ENCODE data around the gene METRNL.

The METRNL gene

DNA sequence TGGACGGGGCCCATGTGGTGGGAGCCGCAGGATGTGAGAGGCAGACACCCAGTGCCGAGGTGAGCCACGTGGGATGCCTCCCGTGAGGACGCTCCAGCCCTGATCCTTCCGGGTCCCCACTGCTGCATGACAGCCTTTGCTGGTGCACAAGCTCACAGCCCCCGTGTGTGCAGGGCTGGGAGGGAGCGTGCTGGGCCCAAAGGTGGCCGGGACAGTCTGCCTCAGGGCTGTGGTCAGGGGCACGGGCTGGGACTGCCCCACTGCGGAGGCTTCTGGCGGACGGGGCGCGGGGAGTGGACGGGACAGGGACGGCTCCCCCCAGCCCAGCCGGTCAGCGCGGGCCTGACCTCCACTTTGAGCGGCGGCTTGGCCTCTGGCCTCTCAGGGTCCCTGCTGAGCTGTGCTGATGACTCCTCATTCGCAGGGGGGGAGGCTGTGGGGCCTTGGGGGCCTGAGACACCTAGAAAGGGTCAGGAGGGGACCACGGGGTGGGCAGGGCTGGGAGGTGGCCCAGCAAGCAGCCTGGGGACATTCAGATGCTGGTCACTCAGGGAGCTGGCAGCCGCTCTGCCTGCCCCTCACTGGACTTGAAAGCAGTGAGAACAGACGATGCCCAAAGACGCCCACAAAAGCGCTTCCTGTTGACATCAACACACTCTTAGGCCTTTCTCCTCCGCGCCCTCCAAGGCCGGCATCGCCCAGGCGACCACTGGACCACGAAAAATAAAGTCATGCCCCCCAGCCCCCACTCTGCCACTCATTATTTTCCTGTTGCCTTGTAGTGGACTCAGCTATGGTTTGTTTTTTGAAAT, 9.3 kb upstream of the METRNL start:
- no peak for TF ChIP-seq CTCF (IDR thresholded peaks at IDR 0.05; ENCODE audit: borderline replicate concordance, insufficient read depth, low read depth, low read length)
- H3K4me3 ChIP-seq (ENCODE audit: low read depth, low read length): no peak overlapping the region

GRCh38 chr17:83070800-83071341, 8.5 kb upstream of the METRNL start:
- H3K4me3 ChIP-seq (ENCODE audit: low read depth, low read length): no peak overlapping the region
- TF ChIP-seq CTCF (IDR thresholded peaks at IDR 0.05; ENCODE audit: borderline replicate concordance, insufficient read depth, low read depth, low read length): no peak

GRCh38 chr17:83071365-83071764, 8.0 kb upstream of the METRNL start:
- no peak overlapping the region for H3K4me3 ChIP-seq (ENCODE audit: low read depth, low read length)
- no peak for TF ChIP-seq CTCF (IDR thresholded peaks at IDR 0.05; ENCODE audit: borderline replicate concordance, insufficient read depth, low read depth, low read length)

DNA sequence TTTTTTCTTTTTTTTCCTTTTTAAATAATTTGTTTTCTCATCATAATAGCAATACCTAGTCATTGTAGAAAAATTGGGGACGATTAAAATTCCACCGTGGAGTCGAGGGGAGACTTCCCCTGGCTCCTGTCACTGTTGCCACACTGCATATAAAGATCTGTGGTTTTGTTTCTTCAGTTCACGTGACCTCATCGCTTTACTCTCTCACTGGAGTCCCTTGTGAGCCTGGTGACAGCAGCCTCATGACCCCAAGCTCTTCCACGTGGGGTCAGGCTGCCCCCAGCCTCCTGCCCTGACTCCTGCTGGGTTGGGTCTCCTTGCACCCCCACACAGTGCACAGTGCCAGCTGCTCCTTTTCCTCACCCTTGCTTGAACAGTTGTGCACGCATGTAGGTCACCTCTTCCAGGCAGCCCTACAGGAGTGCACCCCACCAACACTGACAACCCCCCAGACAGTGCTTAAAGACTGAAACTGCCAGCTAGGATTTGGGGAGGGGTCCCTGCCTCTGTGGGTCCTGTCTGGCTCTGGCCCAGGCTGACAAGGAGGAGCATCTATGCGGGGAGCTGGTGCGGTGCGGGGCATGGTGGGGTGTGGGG, 7.3 kb upstream of the METRNL start:
- H3K4me3 ChIP-seq (ENCODE audit: low read depth, low read length): no peak overlapping the region
- no peak for TF ChIP-seq CTCF (IDR thresholded peaks at IDR 0.05; ENCODE audit: borderline replicate concordance, insufficient read depth, low read depth, low read length)

GRCh38 chr17:83072600-83073358, 6.6 kb upstream of the METRNL start:
- H3K4me3 ChIP-seq (ENCODE audit: low read depth, low read length): no peak overlapping the region
- no peak for TF ChIP-seq CTCF (IDR thresholded peaks at IDR 0.05; ENCODE audit: borderline replicate concordance, insufficient read depth, low read depth, low read length)

DNA sequence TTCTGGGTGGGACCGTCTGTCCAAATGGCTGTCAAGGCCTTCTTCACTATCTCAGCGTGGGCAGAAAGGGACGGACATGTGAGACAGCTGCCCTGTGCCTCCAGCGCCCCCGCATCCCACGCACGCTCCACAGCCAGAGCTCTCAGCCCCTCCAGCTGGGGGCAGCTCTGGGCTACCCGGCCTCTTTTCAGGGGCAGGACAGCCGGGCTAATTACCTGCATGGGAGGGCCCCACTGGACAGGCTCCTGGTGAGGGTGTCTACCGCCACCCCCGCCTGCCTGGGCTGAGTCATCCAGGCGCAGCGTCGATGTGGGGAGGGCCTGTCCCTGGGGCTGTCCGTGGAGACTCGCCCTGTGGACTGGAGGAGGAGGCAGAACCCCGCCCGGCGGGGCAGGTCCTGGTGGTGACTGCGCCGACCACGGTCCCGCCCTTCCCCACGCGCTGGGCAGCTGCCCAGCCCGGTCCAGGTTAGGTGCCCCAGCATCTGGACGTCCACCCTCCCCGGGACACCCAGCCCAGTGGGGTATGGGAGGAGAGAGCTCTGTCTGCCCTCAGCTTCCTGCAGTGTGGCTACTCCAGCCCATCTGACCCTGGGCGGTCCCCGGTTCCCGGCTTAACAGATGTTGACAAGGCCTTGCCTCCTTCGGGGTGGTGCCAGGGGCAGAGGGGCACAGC, 5.9 kb upstream of the METRNL start:
- TF ChIP-seq CTCF (IDR thresholded peaks at IDR 0.05; ENCODE audit: borderline replicate concordance, insufficient read depth, low read depth, low read length): no peak
- H3K4me3 ChIP-seq (ENCODE audit: low read depth, low read length): no peak overlapping the region
